Endothelial cell of umbilical vein (primary cell): ENCODE measurements around the gene PIBF1. TPM values are rescaled to one million over a fixed set of nuclear protein-coding genes. Genes with fewer than 3 reads are reported as not detected.

Experiments used
- BruUV-seq: library from RNA; stranded (reverse); fragments of 400-500 nt; replicated peaks from 2 replicates; lab custom pipeline; 2021; lab: Mats Ljungman, UMichigan
- CTCF ChIA-PET: fragments of 300-600, 350-600 bp; sonication (Branson Sonifier 250); formaldehyde crosslinking; loops from one replicate; lab custom pipeline; 2021; ENCODE audit warnings: antibody characterized with exemption, inconsistent platforms; lab: Charles Lee
- POLR2A ChIA-PET: fragments of 300-600, 350-600 bp; sonication (Branson Sonifier 250); formaldehyde crosslinking; loops from one replicate; lab custom pipeline; 2021; ENCODE audit warnings: antibody characterized with exemption, inconsistent platforms; lab: Charles Lee
- DNase-seq: peaks from one replicate; pipeline ENCODE4 v3.0.0-alpha.2; 2011; ENCODE audit warnings: low read depth, low spot score
- FAIRE-seq: peaks from 2 replicates; lab custom pipeline; 2011; peaks lifted over from hg19 to GRCh38; lab: Jason Lieb, UNC
- H2AFZ ChIP-seq: 2 replicates; pipeline ENCODE4 v1.6.0; 2012; ENCODE audit warnings: low read depth, low read length, control low read depth, inconsistent platforms
- H3K27ac ChIP-seq: 2 replicates; pipeline ENCODE4 v1.5.1; 2011; ENCODE audit warnings: low read depth, mild to moderate bottlenecking, control low read depth, low read length, moderate library complexity; ENCODE audit not compliant: insufficient read depth
- H3K27me3 ChIP-seq, 2 experiments: 2 replicates each; pipeline versions ENCODE4 v1.6.0 to v1.6.1; 2011; ENCODE audit warnings: low read length in 2 of 2, mixed read lengths in 1 of 2; ENCODE audit not compliant: control insufficient read depth in 2 of 2, insufficient read depth in 2 of 2
- H3K36me3 ChIP-seq, 2 experiments: 2 replicates in 1 of 2; 3 replicates in 1 of 2; pipeline ENCODE4 v1.5.1; 2011; ENCODE audit warnings: low read length in 2 of 2, mild to moderate bottlenecking in 1 of 2, moderate library complexity in 1 of 2; ENCODE audit not compliant: control insufficient read depth in 2 of 2, insufficient read depth in 2 of 2; ENCODE audit errors: extremely low read depth in 1 of 2
- H3K4me1 ChIP-seq: 3 replicates; pipeline ENCODE4 v1.5.1; 2011; ENCODE audit warnings: mild to moderate bottlenecking, low read length; ENCODE audit not compliant: control insufficient read depth, insufficient read depth; ENCODE audit errors: extremely low read depth
- H3K4me2 ChIP-seq: 2 replicates; pipeline ENCODE4 v1.6.1; 2011; ENCODE audit warnings: low read length, control low read depth, mixed read lengths; ENCODE audit not compliant: insufficient read depth
- H3K4me3 ChIP-seq, 3 experiments: fragments of 200-600 bp in 1 of 3; sonication (generic), shearing (Covaris generic) in 1 of 3; replicated peaks in 1 of 3; 2 replicates each; pipeline ENCODE4 v1.5.1; 2011 to 2016; ENCODE audit warnings: control low read depth in 3 of 3, low read length in 3 of 3, mild to moderate bottlenecking in 2 of 3, inconsistent platforms in 1 of 3, low read depth in 1 of 3, moderate library complexity in 1 of 3; ENCODE audit not compliant: insufficient read depth in 1 of 3
- H3K79me2 ChIP-seq: 2 replicates; pipeline ENCODE4 v1.6.0; 2012; ENCODE audit warnings: low read length, inconsistent platforms; ENCODE audit not compliant: control insufficient read depth, insufficient read depth
- H3K9ac ChIP-seq: replicated peaks from 2 replicates; pipeline ENCODE3; 2011; ENCODE audit warnings: low read length, control low read depth; ENCODE audit not compliant: insufficient read depth; ENCODE audit errors: extremely low read depth
- H3K9me1 ChIP-seq: replicated peaks from 3 replicates; pipeline ENCODE4 v1.6.0; 2011; ENCODE audit warnings: mild to moderate bottlenecking, low read length; ENCODE audit not compliant: control insufficient read depth, insufficient read depth; ENCODE audit errors: extremely low read depth
- H3K9me3 ChIP-seq: replicated peaks from 2 replicates; pipeline ENCODE4 v1.5.1; 2012; ENCODE audit warnings: low read length, inconsistent platforms; ENCODE audit not compliant: control insufficient read depth, insufficient read depth
- H4K20me1 ChIP-seq: replicated peaks from 2 replicates; pipeline ENCODE3; 2011; ENCODE audit warnings: mild to moderate bottlenecking, low read length; ENCODE audit not compliant: control insufficient read depth, insufficient read depth; ENCODE audit errors: extremely low read depth
- CTCF ChIP-seq, 2 donors: IDR thresholded peaks; 1 replicate in 1 of 2; 2 replicates in 1 of 2; pipeline ENCODE4 v1.5.1; 2011; ENCODE audit warnings: low read length in 2 of 2, mild to moderate bottlenecking in 2 of 2, moderate library complexity in 2 of 2, control low read depth in 1 of 2, inconsistent platforms in 1 of 2, low read depth in 1 of 2; ENCODE audit not compliant: insufficient read depth in 1 of 2; ENCODE audit errors: extremely low read depth in 1 of 2
- EZH2 ChIP-seq: IDR thresholded peaks from 2 replicates; pipeline ENCODE4 v1.6.1; 2012; ENCODE audit warnings: borderline replicate concordance, low read depth, mild to moderate bottlenecking, moderate library complexity, low read length, inconsistent platforms; ENCODE audit not compliant: severe bottlenecking
- FOS ChIP-seq: IDR thresholded peaks from 2 replicates; pipeline ENCODE4 v1.6.1; 2011; ENCODE audit warnings: mild to moderate bottlenecking, low read length, moderate library complexity, borderline replicate concordance; ENCODE audit not compliant: insufficient read depth
- GATA2 ChIP-seq: IDR thresholded peaks from 2 replicates; pipeline ENCODE4 v1.7.0; 2011; ENCODE audit warnings: low read depth, mild to moderate bottlenecking, moderate library complexity, mixed read lengths, low read length; ENCODE audit not compliant: insufficient read length, insufficient read depth
- JUN ChIP-seq: IDR thresholded peaks from 2 replicates; pipeline ENCODE4 v1.6.1; 2011; ENCODE audit warnings: borderline replicate concordance, low read depth; ENCODE audit not compliant: insufficient read length, insufficient read depth
- MYC ChIP-seq: IDR thresholded peaks from one replicate; pipeline ENCODE4 v1.6.1; 2011; ENCODE audit warnings: mild to moderate bottlenecking, low read depth, low read length
- POLR2A ChIP-seq: IDR thresholded peaks from 2 replicates; pipeline ENCODE4 v1.6.1; 2012; ENCODE audit warnings: low read depth, mild to moderate bottlenecking, control low read depth, low read length
- POLR2AphosphoS5 ChIP-seq: IDR thresholded peaks from 2 replicates; pipeline ENCODE4 v1.6.1; 2012; ENCODE audit warnings: low read depth, mild to moderate bottlenecking, control low read depth, low read length, moderate library complexity; ENCODE audit not compliant: insufficient read depth
- dilution Hi-C: fragments of 300-500 bp; cut with MboI; formaldehyde crosslinking; loops from one replicate; pipeline ENCODE4 v1.15.0; 2019; ENCODE audit warnings: low sequenced_read_pairs; ENCODE audit not compliant: extremely low pct_ligation_motif_present
- intact Hi-C: fragments of 100-400 bp; cut with micrococcal nuclease; formaldehyde crosslinking; loops from one replicate; pipeline ENCODE4 v1.10.0; 2022
- polyA plus RNA-seq, 4 experiments: library from polyadenylated mRNA; depleted of rRNA in 3 of 4; stranded (reverse) in 3 of 4; unstranded in 1 of 4; fragments of >200 nt; gene quantifications; 2 replicates each; pipeline versions ENCODE4 v1.2.1 to v1.2.3, GENCODE V29; 2011 to 2012; ENCODE audit warnings: missing spikeins in 1 of 4
- total RNA-seq: library from RNA; stranded (reverse); gene quantifications from 2 replicates; pipeline ENCODE4 v1.2.3, GENCODE V29; 2021
- TF ChIP-seq, protein P1 (sequence below): IDR thresholded peaks from 2 replicates; pipeline ENCODE4 v1.6.1; 2011; ENCODE audit not compliant: insufficient read depth, insufficient read length

Gene PIBF1
- total and polyA plus RNA-seq, 2 donors (not counting 3 experiments of a cell fraction or from before 2014, with no cell fraction given), result 1.4 to 18.4 TPM

DNA sequence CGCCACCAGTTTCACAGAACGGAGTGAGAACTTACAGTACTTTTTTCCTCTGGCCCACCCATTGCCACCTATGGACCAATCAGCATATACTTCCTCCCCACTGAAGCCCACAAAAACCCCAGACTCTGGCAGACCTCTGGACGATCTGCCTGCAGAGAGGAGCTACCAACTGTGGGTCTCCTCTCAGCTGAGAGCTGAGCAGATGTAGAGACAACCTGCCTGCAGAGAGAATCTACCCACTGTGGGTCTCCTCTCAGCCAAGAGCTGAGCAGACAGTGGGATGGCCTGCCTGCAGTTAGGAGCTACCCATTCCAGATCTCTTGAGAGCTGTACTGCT lies 69.7 kb downstream of the PIBF1 start:
- FAIRE-seq (no peak), DNase-seq (no peak)
- Histone ChIP-seq H3K9ac (no peak overlapping the region), H3K27me3 (no peaks in the 10 kb centered on the region), H3K36me3 (peaks cover 2 to 13% of the 10 kb centered on the region in 2 experiments), H3K79me2 (no peaks in the 10 kb centered on the region), H3K4me3 (no peak overlapping the region), H3K27ac (no peak overlapping the region), H4K20me1 (no peaks in the 10 kb centered on the region), H3K4me2 (no peak overlapping the region), H3K4me1 (no peaks in the 10 kb centered on the region), H3K9me1 (no peaks in the 10 kb centered on the region), H2AFZ (no peak overlapping the region), H3K9me3 (no peaks in the 10 kb centered on the region)
- TF ChIP-seq CTCF (IDR thresholded peaks at IDR 0.05; ENCODE audit: extremely low read depth in 1 of 2, insufficient read depth in 1 of 2, low read depth in 1 of 2, low read length in 2 of 2), result no peak
- TF ChIP-seq FOS, result no peak
- no peak for TF ChIP-seq POLR2A
- TF ChIP-seq JUN, result no peak
- no peak for TF ChIP-seq POLR2AphosphoS5
- no peak for TF ChIP-seq EZH2
- TF ChIP-seq, protein P1, sequence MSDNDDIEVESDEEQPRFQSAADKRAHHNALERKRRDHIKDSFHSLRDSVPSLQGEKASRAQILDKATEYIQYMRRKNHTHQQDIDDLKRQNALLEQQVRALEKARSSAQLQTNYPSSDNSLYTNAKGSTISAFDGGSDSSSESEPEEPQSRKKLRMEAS, result no peak
- no peak for TF ChIP-seq MYC
- TF ChIP-seq GATA2, result no peak
- ChIA-PET CTCF (interaction anchor here (1.3 to 1.8 kb wide), 5 partner anchors 10 to 24 kb away, joined by 3 to 6 read pairs (median 4); no protein-coding TSS in a partner anchor), POLR2A (no interaction called here)
- no TSS peak for BruUV-seq
- intact Hi-C loops (no loop called here), dilution Hi-C loops (no loop called here)
